Adipose tissue (tissue), 3 donors: Measurements from ENCODE around the gene TMCC1. TPM values are rescaled to one million over a fixed set of nuclear protein-coding genes. Genes with fewer than 3 reads are reported as not detected.
"Not testable (repeated sequence)": the region's sequence is repeated elsewhere in the genome, so short reads cannot be mapped to it uniquely, and the experiment has no call there.

Experiments
- H3K27ac ChIP-seq: one replicate; pipeline ENCODE4 v1.5.1; 2013; ENCODE audit warnings: low read depth, low read length
- WGBS, 3 donors: extraction: QIAGEN DNeasy Blood & Tissue Kit; methylation state at CpG; one replicate each; pipeline ENCODE4 v1.1.7; 2013; 5-methylcytosine and 5-hydroxymethylcytosine counted together
- polyA plus RNA-seq, 3 donors: library from polyadenylated mRNA; stranded (reverse); fragments of 200-250 nt; gene quantifications; one replicate each; pipeline ENCODE4 v1.2.3, GENCODE V29; 2013
- donor health status: healthy with polysubstance abuse.
- donor health status: Bipolar disorder and iron deficiency.
- donor health status: healthy.

The TMCC1 gene
- polyA plus RNA-seq, 3 donors: 5.3 to 11.0 (median 9.2) TPM

GRCh38 chr3:129614435-129614834 is 279.1 kb downstream of the TMCC1 start:
- H3K27ac ChIP-seq: no peak overlapping the region
- 92 to 94% (median 92%) methylated on average over 9 of the region's 9 CpGs for WGBS, 3 donors

- WGBS, 3 donors: 77 to 84% (median 81%) methylated on average over 3 of the region's 3 CpGs
- no peak overlapping the region for H3K27ac ChIP-seq
These were observed 280.2 kb downstream of the TMCC1 start for GRCh38 chr3:129613367-129613740.

- 42 to 76% (median 54%) methylated on average over 16 of the region's 16 CpGs for WGBS, 3 donors
- no peak overlapping the region for H3K27ac ChIP-seq
These were observed 280.8 kb downstream of the TMCC1 start for GRCh38 chr3:129612534-129613366.

GRCh38 chr3:129611812-129612533 is 281.5 kb downstream of the TMCC1 start:
- WGBS, 3 donors: 31 to 51% (median 40%) methylated on average over 25 of the region's 25 CpGs
- H3K27ac ChIP-seq: no peak overlapping the region

- no peak overlapping the region for H3K27ac ChIP-seq
- WGBS, 3 donors: 72 to 87% (median 86%) methylated on average over 9 of the region's 9 CpGs
These were observed 282.1 kb downstream of the TMCC1 start for GRCh38 chr3:129611446-129611800.

- H3K27ac ChIP-seq: not testable (repeated sequence)
- WGBS, 3 donors: 91 to 93% (median 92%) methylated on average over 10 to 11 of the region's 11 CpGs
These were observed 282.6 kb downstream of the TMCC1 start for GRCh38 chr3:129610794-129611445.

GRCh38 chr3:129610276-129610675 is 283.2 kb downstream of the TMCC1 start:
- H3K27ac ChIP-seq: no peak overlapping the region

GRCh38 chr3:129609591-129610182 is 283.8 kb downstream of the TMCC1 start:
- no peak overlapping the region for H3K27ac ChIP-seq
- WGBS, 3 donors: 19 to 61% (median 47%) methylated on average over 3 of the region's 3 CpGs

More at GRCh38 chr3:129610276-129610675, 283.2 kb downstream of the TMCC1 start:
- WGBS, 3 donors: 50 to 54% (median 54%) methylated on average over 10 of the region's 10 CpGs

GRCh38 chr3:129608936-129609590 is 284.4 kb downstream of the TMCC1 start:
- WGBS, 3 donors: 77 to 87% (median 84%) methylated on average over 4 of the region's 4 CpGs
- H3K27ac ChIP-seq: no peak overlapping the region

- WGBS, 3 donors: 40 to 72% (median 49%) methylated on average over 14 to 17 of the region's 17 CpGs
- no peak overlapping the region for H3K27ac ChIP-seq
These were observed 285.2 kb downstream of the TMCC1 start for GRCh38 chr3:129608087-129608935.

- peak overlapping the region; percentile 59 for H3K27ac ChIP-seq
- WGBS, 3 donors: 42 to 56% (median 47%) methylated on average over 18 of the region's 18 CpGs
These were observed 286.0 kb downstream of the TMCC1 start for GRCh38 chr3:129607391-129608068.

GRCh38 chr3:129606636-129607390 is 286.7 kb downstream of the TMCC1 start, which contains the start of gene PLXND1:
TSS of gene PLXND1 (minus strand) at chr3:129606676. CDS start at chr3:129606639, 37 bp downstream.
- WGBS, 3 donors: 1 to 2% (median 1%) methylated on average over 34 to 84 of the region's 96 CpGs
- H3K27ac ChIP-seq: peak within 1 kb of the TSS; percentile 59

GRCh38 chr3:129605922-129606635 is 287.4 kb downstream of the TMCC1 start:
- 0 to 1% (median 0%) methylated on average over 71 to 98 of the region's 98 CpGs for WGBS, 3 donors
- H3K27ac ChIP-seq: peak overlapping the region; percentile 13

GRCh38 chr3:129605203-129605921 is 288.1 kb downstream of the TMCC1 start:
- WGBS, 3 donors: 1 to 4% (median 1%) methylated on average over 65 to 98 of the region's 98 CpGs
- peak overlapping the region; percentile 13 for H3K27ac ChIP-seq

- no peak overlapping the region for H3K27ac ChIP-seq
- 24 to 61% (median 37%) methylated on average over 12 of the region's 12 CpGs for WGBS, 3 donors
These were observed 288.7 kb downstream of the TMCC1 start for GRCh38 chr3:129604767-129605166.
